Measurements from ENCODE around the gene ARL9.
A peak's percentile ranks its signal among the peaks of the same experiment; 100 is the strongest.
"Not testable (repeated sequence)": the region's sequence is repeated elsewhere in the genome, so short reads cannot be mapped to it uniquely, and the experiment has no call there.

The ARL9 gene

GRCh38 chr4:56505269-56506130 lies at the start of gene ARL9:
TSS of gene ARL9 (plus strand) at chr4:56505791. CDS start at chr4:56505863, 72 bp downstream.
- peak; percentile 16 for DNase-seq (ENCODE audit: low read depth, low spot score)

- no peak for DNase-seq (ENCODE audit: low read depth, low spot score)
Observed at GRCh38 chr4:56460085-56460484, 45.5 kb upstream of the ARL9 start.

GRCh38 chr4:56462157-56462556 lies 43.4 kb upstream of the ARL9 start:
- DNase-seq (ENCODE audit: low read depth, low spot score) = no peak

- no peak for DNase-seq (ENCODE audit: low read depth, low spot score)
Observed at GRCh38 chr4:56463711-56464110, 41.9 kb upstream of the ARL9 start.

- no peak for DNase-seq (ENCODE audit: low read depth, low spot score)
Observed at GRCh38 chr4:56464581-56464980, 41.0 kb upstream of the ARL9 start.

GRCh38 chr4:56465599-56466295 lies 39.8 kb upstream of the ARL9 start:
- no peak for DNase-seq (ENCODE audit: low read depth, low spot score)

GRCh38 chr4:56466296-56466761 lies 39.3 kb upstream of the ARL9 start:
- not testable (repeated sequence) for DNase-seq (ENCODE audit: low read depth, low spot score)

- DNase-seq (ENCODE audit: low read depth, low spot score) = no peak
Observed at GRCh38 chr4:56466910-56467283, 38.7 kb upstream of the ARL9 start.

- peak; percentile 83 for DNase-seq (ENCODE audit: low read depth, low spot score)
Observed at GRCh38 chr4:56467284-56468096, 38.1 kb upstream of the ARL9 start, which contains the start of gene SRP72. TSS of gene SRP72 (plus strand) at chr4:56467617. CDS start at chr4:56467636, 19 bp downstream.

GRCh38 chr4:56468097-56468422 lies 37.5 kb upstream of the ARL9 start:
- no peak for DNase-seq (ENCODE audit: low read depth, low spot score)

GRCh38 chr4:56469489-56470210 lies 35.9 kb upstream of the ARL9 start:
- DNase-seq (ENCODE audit: low read depth, low spot score) = no peak

GRCh38 chr4:56475917-56476316 lies 29.7 kb upstream of the ARL9 start:
- DNase-seq (ENCODE audit: low read depth, low spot score) = no peak

- no peak for DNase-seq (ENCODE audit: low read depth, low spot score)
Observed at GRCh38 chr4:56477192-56477702, 28.3 kb upstream of the ARL9 start.

- DNase-seq (ENCODE audit: low read depth, low spot score) = no peak
Observed at GRCh38 chr4:56480691-56481090, 24.9 kb upstream of the ARL9 start.

GRCh38 chr4:56496241-56496640 lies 9.3 kb upstream of the ARL9 start:
- DNase-seq (ENCODE audit: low read depth, low spot score) = no peak

- DNase-seq (ENCODE audit: low read depth, low spot score) = no peak
Observed at GRCh38 chr4:56511098-56511497, 5.5 kb downstream of the ARL9 start.

GRCh38 chr4:56512166-56512565 lies 6.6 kb downstream of the ARL9 start:
- no peak for DNase-seq (ENCODE audit: low read depth, low spot score)

GRCh38 chr4:56513517-56513916 lies 7.9 kb downstream of the ARL9 start:
- DNase-seq (ENCODE audit: low read depth, low spot score) = no peak

GRCh38 chr4:56530269-56531148 lies 24.9 kb downstream of the ARL9 start:
- DNase-seq (ENCODE audit: low read depth, low spot score) = peak; percentile 44

GRCh38 chr4:56531149-56531770 lies 25.7 kb downstream of the ARL9 start:
- DNase-seq (ENCODE audit: low read depth, low spot score) = no peak
